ENCODE data around the gene GLIS2.

GLIS2 gene

GRCh38 chr16:4315186-4316107, at the start of gene GLIS2:
Gene GLIS2 (plus strand): TSS chr16:4316067. CDS start chr16:4332281, 16,214 bp downstream.
- TF ChIP-seq CTCF (IDR thresholded peaks at IDR 0.05; ENCODE audit: borderline replicate concordance, insufficient read depth, low read depth, low read length), result no peak
- peak within 1 kb of the TSS; percentile 5 for H3K4me3 ChIP-seq (ENCODE audit: low read depth, low read length)

GRCh38 chr16:4266372-4266771, 49.5 kb upstream of the GLIS2 start:
- TF ChIP-seq CTCF (IDR thresholded peaks at IDR 0.05; ENCODE audit: borderline replicate concordance, insufficient read depth, low read depth, low read length), result no peak
- H3K4me3 ChIP-seq (ENCODE audit: low read depth, low read length), result no peak overlapping the region

GRCh38 chr16:4270091-4270490, 45.8 kb upstream of the GLIS2 start:
- TF ChIP-seq CTCF (IDR thresholded peaks at IDR 0.05; ENCODE audit: borderline replicate concordance, insufficient read depth, low read depth, low read length), result no peak
- H3K4me3 ChIP-seq (ENCODE audit: low read depth, low read length), result no peak overlapping the region

GRCh38 chr16:4270595-4270994, 45.3 kb upstream of the GLIS2 start:
- H3K4me3 ChIP-seq (ENCODE audit: low read depth, low read length), result peak overlapping the region; percentile 94
- TF ChIP-seq CTCF (IDR thresholded peaks at IDR 0.05; ENCODE audit: borderline replicate concordance, insufficient read depth, low read depth, low read length), result no peak

GRCh38 chr16:4271176-4272113, 44.4 kb upstream of the GLIS2 start:
- no peak for TF ChIP-seq CTCF (IDR thresholded peaks at IDR 0.05; ENCODE audit: borderline replicate concordance, insufficient read depth, low read depth, low read length)
- peak overlapping the region; percentile 94 for H3K4me3 ChIP-seq (ENCODE audit: low read depth, low read length)

- no peak for TF ChIP-seq CTCF (IDR thresholded peaks at IDR 0.05; ENCODE audit: borderline replicate concordance, insufficient read depth, low read depth, low read length)
- H3K4me3 ChIP-seq (ENCODE audit: low read depth, low read length), result peak overlapping the region; percentile 94
These were observed 43.5 kb upstream of the GLIS2 start for GRCh38 chr16:4272114-4272956.

Data from GM12875 (cell line).